Naive B cell (primary cell): ENCODE measurements around the gene TANGO2. TPM values are rescaled to one million over a fixed set of nuclear protein-coding genes. Genes with fewer than 3 reads are reported as not detected.
A peak's percentile ranks its signal among the peaks of the same experiment; 100 is the strongest.
"Not testable (repeated sequence)": the region's sequence is repeated elsewhere in the genome, so short reads cannot be mapped to it uniquely, and the experiment has no call there.

Experiments used
- ATAC-seq, 2 donors: fragments of 150-1000 bp; cut with Tn5 transposase; 2 replicates each; pipeline ENCODE4 v1.10.0; 2021; ENCODE audit warnings: low read depth in 2 of 2, mild to moderate bottlenecking in 2 of 2, moderate library complexity in 2 of 2
- DNase-seq: peaks from one replicate; pipeline ENCODE4 v3.0.0; 2022
- H3K27ac Mint-ChIP-seq, 6 donors: one replicate each; pipeline ENCODE4 v1.8.0; 2020 to 2022; ENCODE audit warnings: mild to moderate bottlenecking in 6 of 6, mixed read lengths in 6 of 6, moderate library complexity in 5 of 6, inconsistent platforms in 2 of 6
- H3K27me3 Mint-ChIP-seq, 3 donors: one replicate each; pipeline ENCODE4 v1.8.0; 2021 to 2022; ENCODE audit warnings: mixed read lengths in 3 of 3, mild to moderate bottlenecking in 1 of 3
- H3K36me3 Mint-ChIP-seq, 2 donors: one replicate each; pipeline ENCODE4 v1.8.0; 2020 to 2022; ENCODE audit warnings: mixed read lengths in 2 of 2, inconsistent platforms in 1 of 2, mild to moderate bottlenecking in 1 of 2
- H3K4me1 Mint-ChIP-seq, 3 donors: one replicate each; pipeline ENCODE4 v1.8.0; 2020 to 2022; ENCODE audit warnings: mixed read lengths in 3 of 3, inconsistent platforms in 1 of 3, mild to moderate bottlenecking in 1 of 3, moderate library complexity in 1 of 3
- H3K4me3 Mint-ChIP-seq, 8 donors: one replicate each; pipeline ENCODE4 v1.8.0; 2020 to 2022; ENCODE audit warnings: mild to moderate bottlenecking in 8 of 8, mixed read lengths in 8 of 8, moderate library complexity in 8 of 8, inconsistent platforms in 2 of 8
- H3K9me3 Mint-ChIP-seq, 7 donors: one replicate each; pipeline ENCODE4 v1.8.0; 2020 to 2022; ENCODE audit warnings: mixed read lengths in 7 of 7, mild to moderate bottlenecking in 5 of 7, inconsistent platforms in 2 of 7, moderate library complexity in 1 of 7
- polyA plus RNA-seq, 6 donors: library from polyadenylated mRNA; unstranded; fragments of 300-500 nt; fragmentation: Illumina TruSeq; gene quantifications; one replicate each; pipeline ENCODE4 v1.2.3, GENCODE V29; 2021; ENCODE audit warnings: low read depth in 6 of 6

TANGO2 gene
- polyA plus RNA-seq, 6 donors from 2014 or later = 24.3 to 46.1 (median 34.6) TPM

DNA sequence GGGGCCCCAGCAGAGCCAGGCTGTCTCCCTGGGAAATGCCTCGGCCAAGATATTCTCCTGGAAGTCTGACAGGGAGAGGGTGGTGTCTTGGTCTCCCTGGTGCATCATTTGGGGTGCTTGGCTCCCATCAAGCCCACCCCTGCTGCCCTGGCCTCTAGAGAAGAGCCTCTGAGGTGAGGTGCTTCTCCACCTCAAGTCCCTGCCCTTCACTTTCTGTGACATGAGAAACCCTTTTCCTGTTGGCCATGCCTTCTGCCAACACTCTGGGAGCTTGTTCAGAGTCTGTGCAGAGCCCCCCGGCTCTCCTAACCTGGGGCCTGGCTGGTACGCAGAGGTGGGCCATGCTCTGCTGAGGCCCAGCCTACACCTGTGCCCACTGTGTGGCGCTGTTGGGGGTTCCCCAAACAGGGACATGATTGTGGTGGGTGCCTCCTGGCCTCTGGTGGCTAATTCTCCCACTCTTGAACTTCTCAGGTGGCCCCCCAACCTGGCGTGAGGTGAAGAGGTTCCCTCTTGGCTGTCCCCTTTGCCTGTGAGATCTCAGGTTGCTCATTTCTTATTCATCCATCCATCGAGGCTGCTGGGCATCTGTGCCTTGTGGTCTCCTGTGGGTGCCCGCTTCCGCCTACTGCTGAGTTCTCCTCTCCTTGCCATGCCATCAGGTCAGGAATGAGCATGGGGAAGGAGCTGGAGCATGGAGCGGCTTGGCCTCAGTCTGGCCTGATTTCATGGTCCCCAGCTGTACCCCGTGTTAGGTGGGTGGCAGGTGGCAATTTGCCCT lies 40.0 kb downstream of the TANGO2 start:
- H3K27ac Mint-ChIP-seq = peak overlapping the region in 1 of 6 donors; percentile 70
- no peak for DNase-seq
- no peaks in the 10 kb centered on the region for H3K9me3 Mint-ChIP-seq
- peaks cover 0 to 7% of the 10 kb centered on the region in 2 donors for H3K36me3 Mint-ChIP-seq
- H3K4me1 Mint-ChIP-seq = peaks cover 2 to 10% (median 3%) of the 10 kb centered on the region in 3 donors
- H3K27me3 Mint-ChIP-seq = no peaks in the 10 kb centered on the region
- H3K4me3 Mint-ChIP-seq = no peak overlapping the region
- no peak for ATAC-seq

DNA sequence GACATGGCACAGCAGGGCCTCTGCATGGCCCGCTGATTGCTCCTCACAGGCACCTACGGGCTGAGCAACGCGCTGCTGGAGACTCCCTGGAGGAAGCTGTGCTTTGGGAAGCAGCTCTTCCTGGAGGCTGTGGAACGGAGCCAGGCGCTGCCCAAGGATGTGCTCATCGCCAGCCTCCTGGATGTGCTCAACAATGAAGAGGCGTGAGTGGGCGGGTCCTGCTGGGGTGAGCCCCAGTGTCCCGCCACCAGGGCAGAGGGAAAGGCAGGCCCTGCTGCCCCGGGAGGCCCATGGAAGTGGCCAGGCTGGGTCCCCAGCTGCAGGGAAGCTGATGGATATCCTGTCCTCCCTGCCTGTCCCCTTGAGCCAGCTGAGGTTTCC lies 40.6 kb downstream of the TANGO2 start:
- Mint-ChIP-seq H3K4me1 (peaks cover 2 to 7% (median 3%) of the 10 kb centered on the region in 3 donors), H3K27ac (no peak overlapping the region)
- ATAC-seq = no peak

DNA sequence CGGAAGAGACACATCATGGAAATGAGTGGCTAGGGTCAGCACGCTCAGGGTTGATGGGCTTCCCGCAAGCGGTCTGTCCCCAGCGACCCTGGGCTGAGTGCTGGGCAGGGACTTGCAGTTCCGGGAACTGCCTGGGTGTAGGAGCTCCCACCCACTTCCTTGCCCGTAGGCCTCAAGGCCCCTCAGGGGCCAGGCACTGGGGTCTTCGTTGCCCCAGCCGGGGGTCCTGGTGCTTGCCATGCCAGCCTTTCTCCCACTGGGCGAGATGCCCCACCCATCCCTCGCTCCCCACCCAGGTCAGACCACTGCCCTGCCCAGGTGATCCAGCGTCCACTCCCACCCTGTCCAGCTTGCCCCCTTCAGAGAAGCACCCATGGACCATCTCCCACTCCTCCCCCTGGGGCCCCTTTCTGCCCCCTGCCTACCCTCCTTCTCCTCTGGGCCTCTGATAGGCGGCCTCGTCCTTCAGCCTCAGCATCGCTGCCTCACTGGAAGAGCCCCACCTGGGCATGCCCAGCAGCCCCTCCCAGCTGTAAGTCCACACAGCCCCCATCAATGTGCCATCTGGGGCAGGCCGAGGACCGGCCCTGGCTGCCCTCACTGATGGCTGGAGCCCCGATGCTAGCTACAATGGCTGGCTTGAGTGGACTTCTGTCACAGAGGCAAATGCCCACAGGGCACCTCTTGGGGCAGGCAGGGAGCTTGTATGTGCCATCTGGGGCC lies 41.3 kb downstream of the TANGO2 start:
- H3K4me1 Mint-ChIP-seq = peaks cover 2 to 6% (median 5%) of the 10 kb centered on the region in 3 donors
- H3K27me3 Mint-ChIP-seq = no peaks in the 10 kb centered on the region
- H3K27ac Mint-ChIP-seq = no peak overlapping the region

More for the DNA sequence above, 40.6 kb downstream of the TANGO2 start:
- no peak for DNase-seq
- Mint-ChIP-seq H3K36me3 (peaks cover 0 to 7% of the 10 kb centered on the region in 2 donors), H3K27me3 (no peaks in the 10 kb centered on the region), H3K4me3 (no peak overlapping the region), H3K9me3 (no peaks in the 10 kb centered on the region)

GRCh38 chr22:20062766-20063083 lies 41.8 kb downstream of the TANGO2 start:
- no peak for ATAC-seq
- H3K4me1 Mint-ChIP-seq = peaks cover 2 to 6% (median 5%) of the 10 kb centered on the region in 3 donors
- H3K27ac Mint-ChIP-seq = peak overlapping the region in 1 of 6 donors; percentile 56

More for the DNA sequence above, 41.3 kb downstream of the TANGO2 start:
- Mint-ChIP-seq H3K36me3 (peaks cover 0 to 7% of the 10 kb centered on the region in 2 donors), H3K9me3 (no peaks in the 10 kb centered on the region), H3K4me3 (no peak overlapping the region)
- no peak for ATAC-seq
- DNase-seq = no peak

DNA sequence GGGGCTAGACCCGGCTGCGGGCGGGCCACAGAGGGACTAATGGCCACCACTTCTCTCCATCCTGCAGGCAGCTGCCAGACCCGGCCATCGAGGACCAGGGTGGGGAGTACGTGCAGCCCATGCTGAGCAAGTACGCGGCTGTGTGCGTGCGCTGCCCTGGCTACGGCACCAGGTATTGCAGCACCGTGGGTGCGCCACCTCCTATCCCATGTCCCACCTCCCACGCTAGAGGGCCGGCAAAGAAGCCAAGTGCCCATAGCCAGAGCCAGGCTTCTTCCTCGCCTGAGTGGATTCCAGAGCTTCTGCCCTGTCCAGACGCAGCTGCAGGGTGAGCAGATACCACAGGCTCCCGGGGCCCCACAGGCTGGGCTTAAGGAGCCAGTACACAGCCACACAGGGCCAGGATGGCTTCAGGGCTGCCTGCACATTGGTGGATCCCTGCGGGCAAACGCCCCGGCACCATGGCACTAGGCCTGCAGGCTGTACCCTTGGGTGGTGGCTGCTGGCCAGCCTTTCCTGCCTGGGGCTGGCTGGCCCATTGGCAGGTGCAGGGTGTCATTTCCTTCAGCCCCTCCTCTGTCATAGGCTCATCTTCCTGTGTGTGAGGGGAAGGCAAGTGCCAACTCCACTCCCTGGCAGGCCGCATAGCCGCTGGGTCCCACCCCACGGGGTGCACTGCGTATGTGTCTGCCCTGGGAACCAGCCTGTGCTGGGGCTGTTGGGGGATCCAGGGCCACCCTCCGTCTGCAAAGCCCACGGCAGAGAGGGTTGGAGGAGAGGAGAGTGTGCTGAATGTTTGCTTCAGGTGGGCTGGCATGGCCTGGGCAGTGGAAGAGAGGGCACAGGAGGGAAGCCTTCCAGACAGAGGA lies 42.6 kb downstream of the TANGO2 start:
- Mint-ChIP-seq H3K36me3 (peaks cover 0 to 7% of the 10 kb centered on the region in 2 donors), H3K27ac (no peak overlapping the region), H3K27me3 (no peaks in the 10 kb centered on the region), H3K4me1 (peaks cover under 1 to 6% (median 5%) of the 10 kb centered on the region in 3 donors), H3K9me3 (no peaks in the 10 kb centered on the region), H3K4me3 (no peak overlapping the region)
- DNase-seq (no peak), ATAC-seq (no peak)

More at GRCh38 chr22:20062766-20063083, 41.8 kb downstream of the TANGO2 start:
- DNase-seq = no peak
- H3K27me3 Mint-ChIP-seq = no peaks in the 10 kb centered on the region
- no peak overlapping the region for H3K4me3 Mint-ChIP-seq
- peaks cover 0 to 7% of the 10 kb centered on the region in 2 donors for H3K36me3 Mint-ChIP-seq
- no peaks in the 10 kb centered on the region for H3K9me3 Mint-ChIP-seq

DNA sequence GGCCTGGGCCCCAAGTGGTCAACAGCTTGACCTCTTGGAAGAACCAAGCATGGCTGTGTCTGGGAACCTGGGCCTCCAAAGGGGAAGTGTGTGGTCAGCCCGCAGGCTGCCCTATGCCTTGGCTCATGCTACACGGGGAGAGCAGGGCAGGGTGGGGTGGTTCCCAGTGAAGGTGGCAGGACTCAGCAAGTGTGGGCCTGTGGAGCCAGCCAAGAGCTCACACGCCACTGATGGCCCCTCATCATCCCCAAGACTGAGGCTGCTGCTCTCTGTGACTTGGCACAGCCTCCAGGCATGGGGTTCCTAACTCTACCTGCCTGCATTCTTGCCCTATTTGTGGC lies 43.2 kb downstream of the TANGO2 start:
- Mint-ChIP-seq H3K9me3 (no peaks in the 10 kb centered on the region), H3K27ac (no peak overlapping the region), H3K4me1 (peaks cover 0 to 6% (median 5%) of the 10 kb centered on the region in 3 donors), H3K27me3 (no peaks in the 10 kb centered on the region), H3K4me3 (no peak overlapping the region), H3K36me3 (peaks cover 0 to 7% of the 10 kb centered on the region in 2 donors)
- no peak for ATAC-seq
- no peak for DNase-seq

- Mint-ChIP-seq H3K27me3 (no peaks in the 10 kb centered on the region), H3K27ac (no peak overlapping the region), H3K4me1 (peaks cover 0 to 5% (median 3%) of the 10 kb centered on the region in 3 donors), H3K9me3 (no peaks in the 10 kb centered on the region), H3K36me3 (peaks cover 0 to 7% of the 10 kb centered on the region in 2 donors), H3K4me3 (no peak overlapping the region)
- DNase-seq (no peak), ATAC-seq (no peak)
Measured at GRCh38 chr22:20064545-20065262, 43.8 kb downstream of the TANGO2 start.

GRCh38 chr22:20065896-20066616 lies 45.1 kb downstream of the TANGO2 start:
- Mint-ChIP-seq H3K27ac (no peak overlapping the region), H3K9me3 (no peaks in the 10 kb centered on the region), H3K4me1 (peaks cover 0 to 5% (median 3%) of the 10 kb centered on the region in 3 donors), H3K36me3 (peaks cover 0 to 7% of the 10 kb centered on the region in 2 donors), H3K27me3 (no peaks in the 10 kb centered on the region), H3K4me3 (no peak overlapping the region)
- DNase-seq (no peak), ATAC-seq (no peak)

- DNase-seq (no peak), ATAC-seq (no peak)
- Mint-ChIP-seq H3K36me3 (peaks cover 0 to 7% of the 10 kb centered on the region in 2 donors), H3K4me1 (peaks cover 0 to 5% (median 3%) of the 10 kb centered on the region in 3 donors), H3K27ac (peak overlapping the region in 1 of 6 donors; percentile 82), H3K27me3 (no peaks in the 10 kb centered on the region), H3K4me3 (no peak overlapping the region), H3K9me3 (no peaks in the 10 kb centered on the region)
Measured at GRCh38 chr22:20066617-20067383, 45.9 kb downstream of the TANGO2 start.

DNA sequence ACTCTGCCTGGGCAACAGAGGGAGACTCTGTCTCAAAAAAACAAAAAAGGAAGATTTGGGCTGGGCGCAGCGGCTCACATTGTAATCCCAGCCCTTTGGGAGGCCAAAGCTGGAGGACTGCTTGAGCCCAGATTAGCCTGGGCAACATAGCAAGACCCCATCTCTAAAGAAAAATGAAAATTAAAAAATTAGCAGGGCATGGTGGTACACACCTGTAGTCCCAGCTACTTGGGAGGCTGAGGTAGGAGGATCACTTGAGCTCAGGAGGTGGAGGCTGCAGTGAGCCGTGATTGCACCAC lies 46.4 kb downstream of the TANGO2 start:
- not testable (repeated sequence) for DNase-seq, H3K4me1 Mint-ChIP-seq, ATAC-seq

DNA sequence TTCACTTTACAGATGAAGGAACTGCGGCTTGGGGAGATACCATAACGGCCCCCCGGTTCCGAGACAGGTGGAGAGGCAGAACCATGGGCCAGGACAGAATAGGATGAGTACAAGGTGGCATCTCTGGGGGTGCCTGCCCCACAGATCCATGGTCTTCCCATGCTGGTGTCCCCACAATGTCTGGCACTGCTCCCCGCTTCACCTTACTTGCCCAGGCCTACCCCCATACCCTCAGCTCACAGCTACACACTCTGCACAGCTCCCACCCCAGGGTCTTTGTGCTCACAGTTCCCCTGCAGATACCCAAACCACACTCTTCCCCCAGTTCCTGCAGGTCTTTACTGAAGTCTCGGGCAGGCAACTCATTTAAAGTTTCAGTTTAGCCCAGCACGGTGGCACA lies 47.7 kb downstream of the TANGO2 start:
- ATAC-seq = no peak
- DNase-seq = no peak
- Mint-ChIP-seq H3K9me3 (no peaks in the 10 kb centered on the region), H3K4me1 (peaks cover 0 to 3% (median 0%) of the 10 kb centered on the region in 3 donors), H3K27me3 (no peaks in the 10 kb centered on the region), H3K4me3 (no peak overlapping the region), H3K27ac (no peak overlapping the region), H3K36me3 (no peaks in the 10 kb centered on the region)

More for the DNA sequence above, 46.4 kb downstream of the TANGO2 start:
- not testable (repeated sequence) for H3K36me3 Mint-ChIP-seq, H3K9me3 Mint-ChIP-seq, H3K27me3 Mint-ChIP-seq, H3K4me3 Mint-ChIP-seq
- H3K27ac Mint-ChIP-seq = peak overlapping the region in 2 of 6 donors; percentile 16 to 82
